Measurements from ENCODE around the gene TBCA. TPM values are rescaled to one million over a fixed set of nuclear protein-coding genes. Genes with fewer than 3 reads are reported as not detected.

Gene TBCA
- total and polyA plus RNA-seq, 2 of the 13 experiments (the other 11 are each of a cell fraction or from before 2014, with no cell fraction given): 93.8 to 309 TPM

- POLR2A ChIA-PET: no interaction called here
- FAIRE-seq: no peak
- no peak overlapping the region for H3K27ac ChIP-seq (ENCODE audit: extremely low read length, insufficient read depth, low read length)
- TF ChIP-seq ATF1 (CRISPR knock-in tag; IDR thresholded peaks at IDR 0.05) (no peak), BRCA1 (CRISPR knock-in tag; IDR thresholded peaks at IDR 0.05) (no peak), ZNF496 (CRISPR knock-in tag; IDR thresholded peaks at IDR 0.05; ENCODE audit: insufficient replicate concordance) (no peak)
- no peaks in the 10 kb centered on the region for H3K4me1 ChIP-seq (ENCODE audit: insufficient read depth, low read length)
- no peak overlapping the region for H2AFZ ChIP-seq (ENCODE audit: low read length)
- no peaks in the 10 kb centered on the region; a peak in 1 of 5 replicates for H3K36me3 ChIP-seq (replicated peaks in 1 of 2; ENCODE audit: control insufficient read depth in 1 of 2, insufficient read depth in 2 of 2, low read length in 2 of 2)
- H3K9me3 ChIP-seq (ENCODE audit: low read length): no peaks in the 10 kb centered on the region
- no peak for ATAC-seq
- H3K4me2 ChIP-seq (ENCODE audit: low read depth, low read length): no peak overlapping the region
- BruUV-seq (replicated peaks): no TSS peak
- peaks cover 13% of the 10 kb centered on the region for H4K20me1 ChIP-seq (ENCODE audit: insufficient read depth, low read length)
- H3K9ac ChIP-seq (ENCODE audit: insufficient read depth, low read depth, low read length): no peak overlapping the region
- no peak for DNase-seq (ENCODE audit: low spot score)
- CTCF ChIA-PET (ENCODE audit: low intra/inter-chr PET ratio, low total read pairs): no interaction called here
- no peaks in the 10 kb centered on the region for H3K27me3 ChIP-seq (ENCODE audit: control insufficient read depth in 1 of 2, insufficient read depth in 2 of 2, low read length in 2 of 2)
- peaks cover 60% of the 10 kb centered on the region for H3K79me2 ChIP-seq (ENCODE audit: insufficient read depth, low read length)
- no peak overlapping the region for H3K4me3 ChIP-seq (replicated peaks in 1 of 3; ENCODE audit: insufficient read depth in 1 of 3, low read depth in 2 of 3, low read length in 3 of 3)
- in situ Hi-C loops (cut with HindIII; ENCODE audit: extremely low pct_ligation_motif_present, low pct_unique_long_range_greater_than_20kb): no loop called here
- intact Hi-C loops (cut with micrococcal nuclease; ENCODE audit: unreplicated experiment): no loop called here
- 94% methylated on average over 7 of the region's 7 CpGs for WGBS (ENCODE audit: low lambda C conversion rate)
Measured at GRCh38 chr5:77725616-77726015, 50.5 kb downstream of the TBCA start.

DNA sequence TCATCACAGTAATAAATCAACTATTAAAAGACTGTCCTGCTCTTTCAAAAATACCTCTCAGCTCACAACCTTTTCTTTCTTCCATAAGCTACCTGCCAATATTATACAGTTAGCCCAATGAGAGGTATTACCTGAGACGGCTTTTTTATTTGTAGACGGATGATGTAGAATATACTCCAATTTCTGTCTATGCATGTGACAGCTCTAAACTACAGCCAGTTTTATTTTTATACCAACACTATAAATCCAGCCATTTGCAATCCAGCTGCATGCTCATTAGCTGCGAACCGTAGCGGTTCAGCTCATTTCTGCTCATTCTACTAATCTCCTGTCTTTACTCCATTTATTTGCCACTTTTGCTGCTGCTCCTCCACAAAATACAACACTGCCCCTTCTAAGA is 51.2 kb downstream of the TBCA start:
- intact Hi-C loops (cut with micrococcal nuclease; ENCODE audit: unreplicated experiment) (no loop called here), in situ Hi-C loops (cut with HindIII; ENCODE audit: extremely low pct_ligation_motif_present, low pct_unique_long_range_greater_than_20kb) (no loop called here)
- BruUV-seq (replicated peaks): no TSS peak

More for the DNA sequence above, 51.2 kb downstream of the TBCA start:
- Histone ChIP-seq H3K36me3 (replicated peaks in 1 of 2; ENCODE audit: control insufficient read depth in 1 of 2, insufficient read depth in 2 of 2, low read length in 2 of 2) (no peaks in the 10 kb centered on the region), H3K4me3 (replicated peaks in 1 of 3; ENCODE audit: insufficient read depth in 1 of 3, low read depth in 2 of 3, low read length in 3 of 3) (no peak overlapping the region), H3K79me2 (ENCODE audit: insufficient read depth, low read length) (peaks cover 56% of the 10 kb centered on the region), H4K20me1 (ENCODE audit: insufficient read depth, low read length) (peaks cover 13% of the 10 kb centered on the region), H2AFZ (ENCODE audit: low read length) (no peak overlapping the region), H3K9me3 (ENCODE audit: low read length) (no peaks in the 10 kb centered on the region), H3K27me3 (ENCODE audit: control insufficient read depth in 1 of 2, insufficient read depth in 2 of 2, low read length in 2 of 2) (no peaks in the 10 kb centered on the region), H3K9ac (ENCODE audit: insufficient read depth, low read depth, low read length) (no peak overlapping the region), H3K4me1 (ENCODE audit: insufficient read depth, low read length) (no peaks in the 10 kb centered on the region), H3K4me2 (ENCODE audit: low read depth, low read length) (no peak overlapping the region), H3K27ac (ENCODE audit: extremely low read length, insufficient read depth, low read length) (no peak overlapping the region)
- ChIA-PET POLR2A (no interaction called here), CTCF (ENCODE audit: low intra/inter-chr PET ratio, low total read pairs) (no interaction called here)
- WGBS (ENCODE audit: low lambda C conversion rate): 98% methylated on average over 5 of the region's 5 CpGs
- no peak for FAIRE-seq
- no peak for ATAC-seq
- DNase-seq (ENCODE audit: low spot score): no peak
- TF ChIP-seq ZNF282 (IDR thresholded peaks at IDR 0.05; ENCODE audit: partially characterized antibody): no peak
- TF ChIP-seq RNF2 (conservative IDR thresholded peaks at IDR 0.05; ENCODE audit: low read depth): no peak
- TF ChIP-seq ZNF652 (CRISPR knock-in tag; IDR thresholded peaks at IDR 0.05; ENCODE audit: borderline replicate concordance, low read depth): no peak
- TF ChIP-seq IRX3 (CRISPR knock-in tag; IDR thresholded peaks at IDR 0.05; ENCODE audit: borderline replicate concordance, low read depth): no peak

Measured in HepG2 (cell line).